Transverse colon (tissue), 4 donors: ENCODE data around the gene PLCB1. TPM values are rescaled to one million over a fixed set of nuclear protein-coding genes. Genes with fewer than 3 reads are reported as not detected.

Experiments
- DNase-seq: peaks from one replicate; pipeline ENCODE4 v3.0.0-alpha.2; 2019
- H3K27ac ChIP-seq, 4 donors: fragments of 200-600 bp; sonication (generic); 2 replicates each; pipeline ENCODE4 v1.5.1; 2016 to 2018; ENCODE audit warnings: inconsistent platforms in 4 of 4
- H3K27me3 ChIP-seq: fragments of 200-600 bp; sonication (generic); 2 replicates; pipeline ENCODE4 v1.5.1; 2017; ENCODE audit warnings: inconsistent platforms
- H3K36me3 ChIP-seq, 4 donors: fragments of 200-600 bp; sonication (generic); 2 replicates each; pipeline ENCODE4 v1.5.1; 2017 to 2019; ENCODE audit warnings: inconsistent platforms in 4 of 4
- H3K4me1 ChIP-seq, 4 donors: fragments of 200-600 bp; sonication (generic); 2 replicates each; pipeline ENCODE4 v1.5.1; 2017 to 2020; ENCODE audit warnings: inconsistent platforms in 4 of 4
- H3K4me3 ChIP-seq, 4 donors: fragments of 200-600 bp; sonication (generic); 1 replicate in 1 of 4; 2 replicates in 3 of 4; pipeline versions ENCODE4 v1.5.1 to v1.6.1; 2017 to 2019; ENCODE audit warnings: inconsistent platforms in 4 of 4
- H3K9me3 ChIP-seq, 2 donors: fragments of 200-600 bp; sonication (generic); 2 replicates each; pipeline ENCODE4 v1.5.1; 2017 to 2019; ENCODE audit warnings: inconsistent platforms in 2 of 2
- EP300 ChIP-seq: sonication (generic); formaldehyde crosslinking; IDR thresholded peaks from one replicate; pipeline ENCODE4 v1.6.1; 2017; ENCODE audit warnings: antibody characterized with exemption, low read depth
- POLR2A ChIP-seq: fragments of 450-650 bp; IDR thresholded peaks from one replicate; pipeline ENCODE4 v1.6.1; 2016; ENCODE audit warnings: antibody characterized with exemption, mild to moderate bottlenecking, moderate library complexity
- POLR2AphosphoS5 ChIP-seq, 3 donors: sonication (generic); formaldehyde crosslinking; IDR thresholded peaks; one replicate each; pipeline ENCODE4 v1.6.1; 2016; ENCODE audit warnings: antibody characterized with exemption in 3 of 3
- WGBS, 2 donors: methylation state at CpG; one replicate each; pipeline ENCODE4 v1.1.5; 2018; ENCODE audit warnings: low coverage in 1 of 2; 5-methylcytosine and 5-hydroxymethylcytosine counted together
- in situ Hi-C, 4 donors: fragments of 200-750 bp; cut with MboI; loops; one replicate each; pipeline versions ENCODE4 v1.15.0 to v1.15.1; 2017; ENCODE audit warnings: low sequenced_read_pairs in 3 of 4, low pct_ligation_motif_present in 1 of 4, low pct_unique_long_range_greater_than_20kb in 1 of 4
- intact Hi-C: fragments of 100-400 bp; cut with DNase I; formaldehyde crosslinking; loops from one replicate; pipeline ENCODE4 v1.15.1; 2023; ENCODE audit warnings: low total_unique reads
- total RNA-seq, 4 donors: library from RNA; depleted of rRNA; stranded (reverse); fragments of >200 nt; gene quantifications; one replicate each; pipeline ENCODE4 v1.1.0, GENCODE V29; 2016
- TF ChIP-seq, protein P1 (sequence below), 5 experiments: fragments of 200-600 bp in 3 of 5; fragments of 450-650 bp in 2 of 5; sonication (generic) in 3 of 5; IDR thresholded peaks; 1 replicate in 2 of 5; 2 replicates in 3 of 5; pipeline ENCODE4 v1.5.1; 2016 to 2017; ENCODE audit warnings: antibody characterized with exemption in 5 of 5, inconsistent platforms in 3 of 5, mild to moderate bottlenecking in 2 of 5, moderate library complexity in 1 of 5

The PLCB1 gene
- total RNA-seq, 4 donors from 2014 or later: 13.1 to 18.6 (median 15.8) TPM

GRCh38 chr20:8443464-8444072, 311.5 kb downstream of the PLCB1 start:
- WGBS, 2 donors: 61 to 66% methylated on average over 2 of the region's 2 CpGs
- intact Hi-C loops: no loop called here
- H3K27me3 ChIP-seq: no peaks in the 10 kb centered on the region

GRCh38 chr20:8447262-8448120, 315.4 kb downstream of the PLCB1 start:
- Histone ChIP-seq H3K4me3 (no peak overlapping the region), H3K9me3 (no peaks in the 10 kb centered on the region), H3K36me3 (no peaks in the 10 kb centered on the region), H3K27ac (no peak overlapping the region), H3K27me3 (no peaks in the 10 kb centered on the region), H3K4me1 (no peaks in the 10 kb centered on the region)
- in situ Hi-C loops: no loop called here
- intact Hi-C loops: no loop called here
- 88% methylated on average over 3 of the region's 3 CpGs; no CpG with 5 or more reads in 1 of the 2 donors for WGBS, 2 donors
- TF ChIP-seq, protein P1, sequence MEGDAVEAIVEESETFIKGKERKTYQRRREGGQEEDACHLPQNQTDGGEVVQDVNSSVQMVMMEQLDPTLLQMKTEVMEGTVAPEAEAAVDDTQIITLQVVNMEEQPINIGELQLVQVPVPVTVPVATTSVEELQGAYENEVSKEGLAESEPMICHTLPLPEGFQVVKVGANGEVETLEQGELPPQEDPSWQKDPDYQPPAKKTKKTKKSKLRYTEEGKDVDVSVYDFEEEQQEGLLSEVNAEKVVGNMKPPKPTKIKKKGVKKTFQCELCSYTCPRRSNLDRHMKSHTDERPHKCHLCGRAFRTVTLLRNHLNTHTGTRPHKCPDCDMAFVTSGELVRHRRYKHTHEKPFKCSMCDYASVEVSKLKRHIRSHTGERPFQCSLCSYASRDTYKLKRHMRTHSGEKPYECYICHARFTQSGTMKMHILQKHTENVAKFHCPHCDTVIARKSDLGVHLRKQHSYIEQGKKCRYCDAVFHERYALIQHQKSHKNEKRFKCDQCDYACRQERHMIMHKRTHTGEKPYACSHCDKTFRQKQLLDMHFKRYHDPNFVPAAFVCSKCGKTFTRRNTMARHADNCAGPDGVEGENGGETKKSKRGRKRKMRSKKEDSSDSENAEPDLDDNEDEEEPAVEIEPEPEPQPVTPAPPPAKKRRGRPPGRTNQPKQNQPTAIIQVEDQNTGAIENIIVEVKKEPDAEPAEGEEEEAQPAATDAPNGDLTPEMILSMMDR (IDR thresholded peaks at IDR 0.05): no peak
- TF ChIP-seq EP300: no peak
- no peak for TF ChIP-seq POLR2AphosphoS5 (IDR thresholded peaks at IDR 0.05)
- TF ChIP-seq POLR2A: no peak
- DNase-seq: no peak

More at GRCh38 chr20:8443464-8444072, 311.5 kb downstream of the PLCB1 start:
- Histone ChIP-seq H3K9me3 (no peaks in the 10 kb centered on the region), H3K4me1 (no peaks in the 10 kb centered on the region), H3K27ac (no peak overlapping the region), H3K4me3 (no peak overlapping the region), H3K36me3 (no peaks in the 10 kb centered on the region)
- TF ChIP-seq POLR2A (no peak), POLR2AphosphoS5 (IDR thresholded peaks at IDR 0.05) (no peak), EP300 (no peak)
- TF ChIP-seq, protein P1 (IDR thresholded peaks at IDR 0.05): no peak
- in situ Hi-C loops: no loop called here
- no peak for DNase-seq

DNA sequence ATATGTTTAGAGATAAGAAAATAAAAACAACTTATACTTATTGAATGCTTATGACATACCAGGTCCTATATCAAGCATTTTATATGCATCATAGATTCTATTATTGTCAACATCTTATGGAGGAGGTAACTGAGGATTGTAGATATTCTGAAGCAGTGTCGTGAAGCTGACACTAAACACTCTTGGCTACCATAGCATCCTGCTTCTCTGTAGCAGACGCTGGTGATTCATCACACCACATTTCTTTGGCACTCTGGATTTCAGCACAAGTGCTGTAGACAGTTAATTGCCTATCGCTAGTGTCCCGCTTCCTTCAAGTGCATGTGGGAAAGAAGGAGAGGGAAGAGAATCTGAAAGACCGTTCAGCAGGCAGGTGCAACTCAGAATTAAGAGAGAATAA, 317.1 kb downstream of the PLCB1 start:
- in situ Hi-C loops: no loop called here
- Histone ChIP-seq H3K4me1 (no peaks in the 10 kb centered on the region), H3K9me3 (no peaks in the 10 kb centered on the region), H3K36me3 (no peaks in the 10 kb centered on the region), H3K4me3 (no peak overlapping the region), H3K27me3 (no peaks in the 10 kb centered on the region), H3K27ac (no peak overlapping the region)
- intact Hi-C loops: no loop called here
- 66 to 86% methylated on average over 3 to 5 of the region's 5 CpGs for WGBS, 2 donors
- no peak for DNase-seq
- no peak for TF ChIP-seq POLR2AphosphoS5 (IDR thresholded peaks at IDR 0.05)
- TF ChIP-seq EP300: no peak
- TF ChIP-seq, protein P1 (IDR thresholded peaks at IDR 0.05): no peak
- no peak for TF ChIP-seq POLR2A

DNA sequence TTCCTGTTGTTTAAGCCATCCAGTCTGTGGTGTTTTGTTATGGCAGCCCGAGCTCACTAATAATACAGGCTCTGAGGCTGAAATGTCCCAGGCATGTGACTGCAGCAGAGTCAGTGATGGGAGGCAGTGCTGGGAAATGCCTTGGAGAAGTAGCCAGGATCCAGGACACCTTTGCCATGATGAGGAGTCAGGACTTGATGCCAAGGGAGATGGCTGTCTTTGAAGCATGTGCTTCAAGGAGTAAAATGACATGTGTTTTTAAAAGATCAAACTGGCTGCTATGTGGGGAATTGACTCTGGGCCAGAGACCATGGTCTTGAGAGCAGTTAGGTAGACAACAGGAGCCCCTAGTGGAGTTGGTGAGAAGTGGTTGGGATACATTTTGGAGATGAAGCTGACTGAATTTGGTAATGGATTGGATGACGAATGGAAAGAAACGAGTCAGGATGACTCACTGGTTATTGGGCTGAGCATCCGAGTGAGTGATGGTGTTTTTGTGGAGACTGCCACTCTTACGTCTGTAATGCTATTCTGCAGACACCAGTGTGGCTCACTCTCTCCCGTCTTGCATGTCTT, 322.2 kb downstream of the PLCB1 start:
- Histone ChIP-seq H3K4me3 (no peak overlapping the region), H3K9me3 (no peaks in the 10 kb centered on the region), H3K36me3 (no peaks in the 10 kb centered on the region), H3K4me1 (no peaks in the 10 kb centered on the region), H3K27ac (no peak overlapping the region), H3K27me3 (no peaks in the 10 kb centered on the region)
- in situ Hi-C loops: no loop called here
- TF ChIP-seq, protein P1 (IDR thresholded peaks at IDR 0.05): no peak
- TF ChIP-seq POLR2A (no peak), EP300 (no peak), POLR2AphosphoS5 (IDR thresholded peaks at IDR 0.05) (no peak)
- 65% methylated on average over 6 of the region's 6 CpGs for WGBS, 2 donors
- intact Hi-C loops: no loop called here
- DNase-seq: no peak
